Activated T-cell treated with anti-CD3 and anti-CD28 coated beads for 1 hour (primary cell): ENCODE data around the gene ANAPC1.
"Not testable (repeated sequence)": the region's sequence is repeated elsewhere in the genome, so short reads cannot be mapped to it uniquely, and the experiment has no call there.

Experiments used
- DNase-seq: peaks from one replicate; pipeline ENCODE4 v3.0.0-alpha.2; 2020; ENCODE audit warnings: low read depth

Gene ANAPC1, protein sequence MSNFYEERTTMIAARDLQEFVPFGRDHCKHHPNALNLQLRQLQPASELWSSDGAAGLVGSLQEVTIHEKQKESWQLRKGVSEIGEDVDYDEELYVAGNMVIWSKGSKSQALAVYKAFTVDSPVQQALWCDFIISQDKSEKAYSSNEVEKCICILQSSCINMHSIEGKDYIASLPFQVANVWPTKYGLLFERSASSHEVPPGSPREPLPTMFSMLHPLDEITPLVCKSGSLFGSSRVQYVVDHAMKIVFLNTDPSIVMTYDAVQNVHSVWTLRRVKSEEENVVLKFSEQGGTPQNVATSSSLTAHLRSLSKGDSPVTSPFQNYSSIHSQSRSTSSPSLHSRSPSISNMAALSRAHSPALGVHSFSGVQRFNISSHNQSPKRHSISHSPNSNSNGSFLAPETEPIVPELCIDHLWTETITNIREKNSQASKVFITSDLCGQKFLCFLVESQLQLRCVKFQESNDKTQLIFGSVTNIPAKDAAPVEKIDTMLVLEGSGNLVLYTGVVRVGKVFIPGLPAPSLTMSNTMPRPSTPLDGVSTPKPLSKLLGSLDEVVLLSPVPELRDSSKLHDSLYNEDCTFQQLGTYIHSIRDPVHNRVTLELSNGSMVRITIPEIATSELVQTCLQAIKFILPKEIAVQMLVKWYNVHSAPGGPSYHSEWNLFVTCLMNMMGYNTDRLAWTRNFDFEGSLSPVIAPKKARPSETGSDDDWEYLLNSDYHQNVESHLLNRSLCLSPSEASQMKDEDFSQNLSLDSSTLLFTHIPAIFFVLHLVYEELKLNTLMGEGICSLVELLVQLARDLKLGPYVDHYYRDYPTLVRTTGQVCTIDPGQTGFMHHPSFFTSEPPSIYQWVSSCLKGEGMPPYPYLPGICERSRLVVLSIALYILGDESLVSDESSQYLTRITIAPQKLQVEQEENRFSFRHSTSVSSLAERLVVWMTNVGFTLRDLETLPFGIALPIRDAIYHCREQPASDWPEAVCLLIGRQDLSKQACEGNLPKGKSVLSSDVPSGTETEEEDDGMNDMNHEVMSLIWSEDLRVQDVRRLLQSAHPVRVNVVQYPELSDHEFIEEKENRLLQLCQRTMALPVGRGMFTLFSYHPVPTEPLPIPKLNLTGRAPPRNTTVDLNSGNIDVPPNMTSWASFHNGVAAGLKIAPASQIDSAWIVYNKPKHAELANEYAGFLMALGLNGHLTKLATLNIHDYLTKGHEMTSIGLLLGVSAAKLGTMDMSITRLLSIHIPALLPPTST (N-terminal part only)

DNA sequence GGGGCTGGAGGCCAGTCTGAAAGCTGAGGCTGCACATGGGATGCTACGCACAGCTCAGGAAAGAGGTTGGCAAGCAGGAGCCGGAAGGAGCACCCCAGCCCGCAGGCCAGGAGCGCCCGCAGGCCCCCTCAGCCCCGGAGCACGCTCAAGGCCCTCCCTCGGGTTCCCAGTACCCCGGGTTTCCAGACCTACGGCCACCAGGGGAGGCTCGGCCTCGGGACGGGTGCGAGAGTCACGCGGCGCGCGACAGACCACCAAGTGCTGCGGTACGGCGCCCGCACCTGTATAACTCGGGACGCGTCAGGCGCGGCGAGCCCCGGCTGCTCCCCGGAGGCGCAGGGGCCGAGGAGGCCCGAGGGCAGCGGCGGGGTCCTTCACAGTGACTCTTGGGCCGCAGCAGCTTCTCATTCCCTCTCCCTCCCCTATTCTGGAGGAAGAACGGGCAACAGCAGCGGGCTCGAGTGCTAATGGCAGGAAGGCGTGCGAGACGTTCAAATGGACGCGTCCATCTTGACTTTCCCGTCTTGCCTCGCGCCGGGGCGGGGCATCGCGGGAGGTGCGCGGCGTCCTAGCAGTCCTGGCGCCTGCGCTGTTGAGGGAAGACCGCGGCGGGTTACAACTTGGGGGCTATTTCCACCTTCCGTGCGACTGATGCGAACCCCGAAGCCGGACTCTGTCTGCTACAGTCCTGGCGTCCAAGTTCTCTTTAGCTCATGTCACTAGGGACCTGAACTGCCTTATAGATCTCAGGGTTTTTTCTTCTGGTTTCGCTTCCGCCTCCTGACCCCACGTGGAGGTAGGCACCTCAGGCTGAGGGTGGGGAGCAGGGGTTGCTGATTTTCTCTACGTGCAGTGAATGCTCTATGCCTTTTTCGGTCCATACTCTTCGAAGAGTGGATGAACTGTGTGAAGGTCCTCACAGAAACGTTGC lies at the start of gene ANAPC1:
TSS of gene ANAPC1 (minus strand) at position 533 of the 931 bp plus-strand sequence. CDS start 3,368 bp downstream, outside the sequence.
- DNase-seq: peak; percentile 79

DNA sequence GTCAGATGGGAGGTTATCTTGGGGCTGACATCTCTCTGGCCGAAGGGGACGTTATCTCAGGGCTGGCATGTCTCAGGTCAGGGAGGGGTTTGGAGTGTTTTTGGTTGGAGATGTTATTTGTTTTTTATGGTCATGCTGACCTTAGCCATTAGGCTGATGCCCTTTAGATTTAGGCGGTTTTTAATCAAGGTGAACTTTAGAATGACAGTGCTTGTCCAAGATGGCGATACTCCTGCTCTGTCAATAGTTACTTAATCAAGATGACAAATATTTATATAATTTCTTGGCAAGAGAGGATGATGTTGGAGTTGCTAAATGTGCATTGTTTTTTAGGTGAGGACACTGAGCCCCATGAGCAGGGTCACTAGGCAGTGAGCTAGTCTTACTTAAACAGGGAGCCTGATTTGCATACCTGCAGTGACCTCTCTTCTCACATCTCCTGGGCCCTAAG lies 48.9 kb upstream of the ANAPC1 start:
- no peak for DNase-seq

DNA sequence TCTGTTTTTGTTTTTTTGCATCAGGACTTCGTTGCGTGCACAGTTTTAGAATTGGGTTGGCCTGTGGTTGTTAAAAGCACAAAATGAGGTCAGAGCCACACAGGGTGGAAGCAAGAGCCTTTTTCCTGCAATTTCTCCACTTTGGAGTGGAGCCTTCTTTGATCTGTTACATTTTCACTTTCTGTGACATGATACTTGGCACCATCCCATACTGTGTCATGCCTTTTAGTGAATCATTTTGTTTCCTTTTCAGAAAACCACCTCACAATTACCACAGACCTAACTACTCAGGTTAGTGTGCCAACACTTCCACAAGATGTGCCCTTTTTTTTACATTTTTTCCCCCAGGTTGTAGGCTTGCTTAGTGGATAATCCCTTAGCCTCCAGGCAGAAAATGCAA lies 46.9 kb upstream of the ANAPC1 start:
- DNase-seq: no peak

DNA sequence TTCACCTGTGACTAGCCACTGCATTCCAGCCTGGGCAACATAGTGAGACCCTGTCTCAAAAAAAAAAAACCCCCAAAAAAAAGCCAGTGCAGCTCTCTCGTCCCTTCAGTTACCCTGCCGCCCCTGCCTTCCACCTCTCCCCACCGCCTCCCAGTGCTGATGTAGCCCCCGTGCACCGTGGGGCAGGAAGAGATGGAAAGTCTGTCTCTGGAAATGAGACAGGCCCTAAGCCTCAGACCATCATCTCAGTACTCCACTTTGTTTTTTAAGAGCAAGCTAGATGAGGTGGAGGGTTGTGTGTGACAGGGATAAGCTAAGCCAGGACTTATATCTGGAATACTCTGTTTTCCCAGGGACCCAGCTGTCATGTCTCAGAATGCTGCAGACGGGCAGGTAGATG lies 46.4 kb upstream of the ANAPC1 start:
- DNase-seq: no peak

DNA sequence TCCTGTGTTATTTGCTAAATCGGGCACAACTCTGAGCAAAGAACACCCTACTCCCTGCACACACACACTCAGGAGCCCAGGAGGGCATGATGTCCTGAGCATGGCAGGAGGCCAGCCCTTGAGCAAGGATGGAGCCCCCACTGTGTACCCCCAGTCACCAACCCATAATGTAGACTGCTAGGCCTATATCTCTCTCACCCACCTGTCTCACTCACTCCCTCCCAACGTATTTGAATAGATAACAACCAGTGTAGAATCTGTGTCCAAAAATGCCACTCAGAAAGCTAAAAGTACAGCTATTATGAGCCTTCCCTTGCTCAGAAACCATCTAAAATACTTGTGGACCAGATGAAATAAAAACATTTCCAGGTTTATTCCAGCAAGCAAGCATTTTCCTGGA lies 43.7 kb upstream of the ANAPC1 start:
- no peak for DNase-seq

DNA sequence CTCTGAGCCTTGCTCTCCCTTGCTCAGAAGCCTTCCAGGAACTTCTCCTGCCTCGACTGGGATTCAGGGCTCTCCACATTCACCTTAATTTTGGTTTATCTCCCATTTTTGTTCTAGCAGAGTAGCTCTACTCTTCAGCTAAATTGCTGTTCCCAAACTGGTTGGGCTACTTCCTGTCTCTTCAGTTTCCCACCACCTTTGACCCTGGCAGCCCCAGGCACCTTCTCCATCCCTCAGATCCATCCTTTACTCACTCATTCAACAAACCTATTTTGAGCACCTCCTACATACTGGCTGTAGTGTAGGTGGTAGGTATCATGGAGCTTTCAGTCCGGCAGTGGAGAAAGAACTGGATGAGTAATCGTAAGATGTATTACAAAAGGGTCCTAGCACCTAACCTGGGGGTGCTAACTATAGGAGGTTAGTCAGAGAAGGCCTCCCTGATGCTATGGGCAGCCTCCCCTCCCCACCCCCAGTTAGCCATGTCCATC lies 40.7 kb upstream of the ANAPC1 start:
- DNase-seq: no peak

DNA sequence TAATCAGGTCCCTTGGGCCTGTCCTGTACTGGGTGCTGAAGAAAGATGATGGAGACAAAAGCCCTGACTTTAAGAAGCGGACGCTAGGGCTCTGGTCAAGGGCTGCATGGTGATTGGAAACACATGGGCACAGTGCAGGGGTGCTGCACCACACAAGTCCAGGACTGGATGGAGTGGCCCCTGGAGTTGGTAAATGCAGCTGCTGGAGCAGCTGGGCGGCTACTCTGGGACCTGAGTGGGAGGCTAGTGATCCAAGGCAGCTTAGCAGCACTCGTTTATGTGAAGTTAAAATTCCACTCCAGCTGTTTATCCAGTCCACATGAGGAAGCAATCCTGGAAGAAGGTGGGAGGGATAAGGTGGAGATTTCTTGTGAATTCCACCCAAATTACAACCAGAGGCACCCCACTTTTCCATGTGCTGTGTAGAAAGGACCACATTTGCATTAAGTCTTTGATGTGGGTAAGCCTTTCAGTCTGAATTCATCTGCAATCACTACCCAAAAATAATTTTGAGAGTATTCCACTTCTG lies 39.3 kb upstream of the ANAPC1 start:
- DNase-seq: no peak

DNA sequence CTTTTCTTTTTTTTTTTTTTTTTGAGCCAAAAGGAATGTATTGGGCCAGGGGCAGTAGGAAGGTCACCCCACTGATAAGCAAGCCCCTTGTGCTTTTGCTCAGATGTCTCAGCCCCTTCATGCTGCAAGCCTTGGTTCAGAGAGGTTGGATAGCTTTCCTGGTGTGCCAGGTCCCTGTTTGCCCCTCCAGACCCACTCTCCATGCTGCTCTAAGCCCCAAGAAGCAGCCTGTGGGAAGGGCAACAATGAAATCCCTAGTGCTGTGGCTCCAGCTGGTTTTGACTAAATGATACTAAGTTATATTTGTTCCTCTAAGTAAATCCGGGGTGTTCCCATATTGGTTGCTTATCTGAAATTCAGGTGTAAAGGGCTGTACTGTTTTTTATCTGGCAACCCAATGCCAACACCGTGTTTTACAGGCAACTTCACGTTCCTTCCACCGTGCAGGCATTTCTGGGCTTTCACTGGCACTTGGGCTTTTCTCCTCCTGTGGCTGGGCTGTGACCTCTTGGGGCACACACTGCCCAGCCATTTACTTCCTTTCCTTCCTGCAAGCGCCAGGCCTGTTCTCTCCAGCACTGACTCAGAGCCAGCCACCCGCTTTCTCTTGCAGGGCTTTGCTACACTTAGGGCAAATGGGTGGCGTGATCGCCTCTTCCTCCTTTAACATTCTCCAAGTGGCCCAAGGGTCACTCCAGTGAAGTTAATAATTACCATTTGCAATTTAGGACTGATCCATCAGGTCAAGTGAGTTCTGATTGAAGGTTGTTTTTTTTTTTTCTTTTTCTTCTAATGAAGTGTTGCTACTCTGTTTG lies 36.0 kb upstream of the ANAPC1 start:
- DNase-seq: no peak

DNA sequence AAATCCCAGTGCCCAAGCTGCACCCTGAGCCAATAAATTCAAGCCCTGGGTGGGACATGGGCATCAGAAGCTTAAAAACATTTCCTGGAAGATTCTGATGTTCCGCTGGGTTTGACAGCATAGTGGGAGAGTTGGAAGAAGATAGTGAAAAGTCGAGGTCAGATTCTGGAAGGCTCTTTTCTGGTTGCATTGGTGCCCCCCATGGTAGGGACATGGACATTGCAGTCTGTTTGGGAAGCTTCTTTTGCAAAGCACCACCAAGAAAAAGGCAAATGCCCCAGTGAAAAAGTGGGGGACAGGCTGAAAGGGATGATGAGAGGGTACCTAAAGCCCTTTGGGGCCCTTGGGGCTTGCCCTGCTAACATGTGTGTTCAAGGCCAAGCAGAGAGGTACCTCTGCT lies 35.4 kb upstream of the ANAPC1 start:
- DNase-seq: no peak

DNA sequence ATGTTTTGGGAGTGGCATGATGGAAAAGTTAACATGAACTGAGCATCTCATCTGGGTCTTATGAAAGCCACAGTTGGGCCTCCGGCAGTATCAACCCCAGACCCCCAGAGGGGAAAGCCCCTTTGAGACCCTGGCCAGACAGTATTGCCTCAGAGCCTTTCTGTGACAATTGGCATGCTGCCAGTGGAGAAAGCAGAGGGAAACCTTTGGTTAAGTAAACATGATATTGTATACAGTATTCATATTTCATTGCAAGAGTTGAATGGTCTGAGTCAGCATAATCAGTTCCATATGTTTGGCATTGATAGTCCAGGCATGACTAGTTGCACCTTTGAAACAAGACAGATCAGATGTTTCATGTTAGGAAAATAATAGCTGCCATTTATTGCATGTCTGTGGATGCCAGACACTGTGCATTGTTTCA lies 34.4 kb upstream of the ANAPC1 start:
- no peak for DNase-seq

DNA sequence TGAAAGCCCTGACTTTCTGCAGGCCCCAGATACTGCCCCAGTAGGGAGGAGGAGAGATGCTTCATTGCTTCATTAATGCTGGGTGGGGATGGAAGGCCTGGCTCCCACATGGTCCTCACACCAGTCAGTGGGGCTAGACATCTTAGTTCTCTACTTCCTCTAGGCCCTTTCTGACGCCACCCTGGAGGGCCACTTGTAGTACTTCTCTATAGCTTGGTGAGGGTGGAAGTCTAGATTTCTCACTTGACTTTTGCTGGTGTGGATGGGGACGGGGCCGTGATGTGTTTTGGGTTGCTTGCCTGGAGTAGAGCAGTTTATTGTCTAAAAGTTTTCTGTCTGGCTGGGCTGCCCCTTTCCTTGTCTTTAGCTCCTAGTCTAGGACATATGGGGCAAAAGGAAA lies 33.1 kb upstream of the ANAPC1 start:
- no peak for DNase-seq

DNA sequence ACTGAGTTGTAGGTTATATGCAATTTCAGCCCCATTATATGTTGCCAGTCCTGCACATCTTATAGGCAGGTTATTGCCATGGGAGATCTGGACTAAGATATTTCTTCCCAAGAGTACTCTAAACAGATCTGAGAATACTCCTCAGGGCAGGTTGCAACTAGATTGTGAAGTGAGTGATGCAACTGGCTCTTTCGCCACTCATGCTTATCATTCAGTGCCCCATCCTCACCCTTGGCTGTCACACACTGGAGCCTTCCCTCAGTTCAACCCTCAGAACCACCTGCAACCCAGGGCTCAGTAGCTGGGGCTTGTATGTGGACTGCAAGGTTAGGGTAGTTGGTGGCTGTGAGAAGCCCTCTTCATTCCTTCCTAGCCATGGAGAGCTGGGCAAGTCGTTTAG lies 28.6 kb upstream of the ANAPC1 start:
- DNase-seq: no peak

DNA sequence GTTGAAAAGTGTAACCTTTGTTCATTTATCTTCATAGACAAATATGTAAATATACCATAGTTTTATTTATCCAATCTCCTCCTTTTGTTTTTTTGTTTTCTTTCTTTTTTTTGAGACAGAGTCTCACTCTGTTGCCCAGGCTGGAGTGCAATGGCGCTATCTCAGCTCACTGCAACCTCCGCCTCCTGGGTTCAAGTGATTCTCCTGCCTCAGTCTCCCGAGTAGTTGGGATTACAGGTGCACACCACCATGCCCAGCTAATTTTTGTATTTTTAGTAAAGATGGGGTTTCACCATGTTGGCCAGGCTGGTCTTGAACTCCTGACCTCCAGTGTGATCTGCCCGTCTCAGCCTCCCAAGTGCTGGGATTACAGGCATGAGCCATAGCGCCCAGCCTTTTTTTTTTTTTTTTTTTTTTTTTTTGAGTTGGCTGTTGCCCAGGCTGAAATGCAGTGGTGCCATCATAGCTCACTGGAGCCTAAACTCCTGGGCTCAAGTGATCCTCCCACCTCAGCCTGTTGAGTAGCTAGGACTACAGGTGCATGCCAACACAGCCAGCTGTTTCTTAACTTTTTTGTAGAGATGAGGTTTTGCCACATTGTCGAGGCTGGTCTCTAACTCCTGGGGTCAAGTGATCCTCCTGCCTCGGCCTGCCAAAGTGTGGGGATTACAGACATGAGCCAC lies 27.4 kb upstream of the ANAPC1 start:
- not testable (repeated sequence) for DNase-seq

DNA sequence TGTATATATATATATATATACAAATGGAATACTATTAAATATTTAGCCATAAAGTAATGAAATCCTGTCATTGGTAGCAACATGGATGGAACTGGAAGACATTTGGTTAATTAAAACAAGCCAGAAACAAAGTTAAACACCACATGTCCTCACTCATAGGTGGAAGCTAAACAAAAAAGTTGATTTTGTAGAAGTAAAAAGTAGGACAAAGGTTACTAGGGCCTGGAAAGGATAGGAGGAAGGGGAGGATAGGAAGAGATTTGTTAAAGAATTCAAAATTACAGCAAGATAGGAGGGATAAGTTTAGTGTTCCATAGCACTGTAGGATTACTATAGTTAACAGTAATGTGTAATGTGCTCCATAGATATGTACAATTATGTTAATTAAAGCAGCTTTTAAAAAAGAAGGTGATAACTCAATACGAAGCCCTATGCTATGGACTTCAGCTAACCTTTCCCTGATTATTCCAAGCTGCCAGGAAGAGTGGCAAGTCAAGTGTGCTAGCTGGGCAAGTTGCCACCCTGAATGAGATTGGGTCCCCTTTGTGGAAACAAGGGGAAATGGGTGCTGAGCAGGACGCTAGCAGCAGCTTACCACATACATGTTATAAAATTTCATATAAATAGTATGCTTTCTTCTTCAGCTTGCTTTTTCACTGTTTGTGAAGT lies 26.8 kb upstream of the ANAPC1 start:
- no peak for DNase-seq

DNA sequence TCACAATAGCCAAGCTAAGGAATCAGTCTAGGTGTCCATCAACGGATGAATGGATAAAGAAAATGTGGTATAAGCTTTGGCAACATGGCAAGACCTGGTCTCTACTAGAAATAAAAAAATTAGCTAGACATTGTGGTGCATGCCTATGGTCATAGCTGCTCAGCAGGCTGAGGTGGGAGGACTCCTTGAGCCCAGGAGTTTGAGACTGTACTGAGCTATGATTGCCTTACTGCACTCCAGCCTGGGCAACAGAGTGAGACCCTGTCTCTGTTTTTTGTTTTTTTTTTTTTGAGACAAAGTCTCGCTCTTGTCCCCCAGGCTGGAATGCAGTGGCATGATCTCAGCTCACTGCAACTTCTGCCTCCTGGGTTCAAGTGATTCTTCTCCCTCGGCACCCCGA lies 26.0 kb upstream of the ANAPC1 start:
- DNase-seq: not testable (repeated sequence)

DNA sequence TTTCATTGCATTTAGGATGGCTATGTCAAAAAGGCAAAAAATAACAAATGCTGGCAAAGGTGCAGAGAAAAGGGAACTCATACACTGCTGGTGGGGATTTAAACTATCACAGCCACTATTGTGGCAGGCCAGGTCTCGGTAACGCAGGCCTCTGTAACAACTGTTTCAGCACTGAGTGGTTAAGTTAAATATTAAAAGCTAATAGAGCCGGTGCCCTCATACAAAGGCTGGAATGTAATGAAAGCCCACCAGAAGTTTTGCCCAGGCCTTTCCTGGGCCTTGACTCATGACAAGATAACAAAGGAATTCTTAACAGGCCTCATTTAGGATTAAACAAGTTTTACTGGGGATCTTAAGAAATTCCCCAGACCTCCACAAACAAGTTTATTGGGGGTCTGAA lies 25.1 kb upstream of the ANAPC1 start:
- DNase-seq: no peak

DNA sequence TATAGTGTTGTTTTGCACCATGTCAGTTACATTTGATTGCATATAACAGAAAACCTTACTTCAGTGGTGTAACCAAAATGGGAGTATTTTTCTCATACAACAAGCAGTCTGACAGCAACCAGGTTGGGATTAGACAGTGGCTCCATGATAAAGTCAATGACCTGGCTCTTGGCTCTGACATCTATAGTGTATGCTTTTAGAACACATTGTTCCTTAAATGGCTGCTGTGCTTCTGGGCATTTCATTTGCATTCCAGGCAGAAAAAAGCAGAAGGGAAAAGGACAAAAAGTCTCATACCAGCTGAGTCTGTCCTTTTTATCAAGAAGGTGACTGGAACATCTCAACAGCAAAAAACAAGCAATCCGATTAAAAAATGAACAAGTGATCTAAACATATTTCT lies 24.6 kb upstream of the ANAPC1 start:
- no peak for DNase-seq

DNA sequence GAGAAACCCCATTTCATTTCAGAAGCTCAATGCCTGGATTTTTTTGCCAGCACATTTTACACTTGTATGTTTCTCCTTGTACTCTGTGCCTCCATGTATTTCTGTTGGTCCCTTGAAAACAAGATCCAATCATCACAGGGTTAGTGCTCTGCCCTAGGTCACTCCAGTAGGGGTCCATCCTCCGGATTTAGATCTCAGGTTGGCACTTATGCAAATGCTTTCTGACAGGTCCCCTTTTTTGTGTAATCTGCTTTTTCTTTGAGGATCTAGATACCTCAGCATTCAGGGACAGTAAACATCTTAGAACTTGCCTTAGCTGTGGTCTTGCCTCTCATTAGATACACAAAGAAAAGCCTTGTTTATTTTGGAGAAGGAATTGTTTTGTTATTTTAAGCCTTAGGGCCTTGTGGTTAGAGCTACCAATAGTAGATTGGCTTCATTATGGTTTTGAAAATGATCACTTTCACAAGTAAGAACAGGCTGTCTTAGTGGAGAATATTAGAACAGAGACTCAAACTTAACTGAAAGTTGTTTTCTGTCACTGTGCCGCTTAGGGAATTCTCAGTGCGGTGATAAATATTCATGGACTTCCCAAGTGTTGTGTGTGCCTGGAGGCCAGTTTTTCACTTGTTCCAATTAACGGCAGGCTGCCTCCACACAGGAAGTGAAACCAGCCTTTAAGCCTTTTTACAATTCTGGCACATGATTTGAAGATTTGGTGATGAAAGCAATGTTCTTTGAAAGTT lies 22.2 kb upstream of the ANAPC1 start:
- no peak for DNase-seq
